KOPT-K1 (cell line): ENCODE data around the gene PADI4.

Experiments
- H3K27ac ChIP-seq: fragments of 200-600 bp; sonication (generic); 2 replicates; pipeline ENCODE4 v1.5.1; 2016; ENCODE audit warnings: antibody characterized with exemption, mild to moderate bottlenecking, low read depth, low read length; ENCODE audit not compliant: poor library complexity, severe bottlenecking
- H3K36me3 ChIP-seq: fragments of 200-600 bp; sonication (generic); 2 replicates; pipeline ENCODE4 v1.5.1; 2017; ENCODE audit warnings: antibody characterized with exemption, mild to moderate bottlenecking, low read length, moderate library complexity; ENCODE audit not compliant: insufficient read depth
- H3K9me3 ChIP-seq: fragments of 200-600 bp; sonication (generic); 2 replicates; pipeline ENCODE4 v1.5.1; 2017; ENCODE audit warnings: antibody characterized with exemption, low read length, mild to moderate bottlenecking; ENCODE audit not compliant: insufficient read depth, poor library complexity, severe bottlenecking

The PADI4 gene

GRCh38 chr1:17296086-17296485 lies 11.9 kb upstream of the PADI4 start:
- Histone ChIP-seq H3K36me3 (no peaks in the 10 kb centered on the region), H3K27ac (no peak overlapping the region), H3K9me3 (peaks cover 4% of the 10 kb centered on the region)

- H3K9me3 ChIP-seq: peaks cover 21% of the 10 kb centered on the region
- no peaks in the 10 kb centered on the region for H3K36me3 ChIP-seq
- no peak overlapping the region for H3K27ac ChIP-seq
These were observed 10.0 kb upstream of the PADI4 start for GRCh38 chr1:17297991-17298390.

GRCh38 chr1:17301767-17302166 lies 6.2 kb upstream of the PADI4 start:
- H3K27ac ChIP-seq: no peak overlapping the region
- H3K36me3 ChIP-seq: no peaks in the 10 kb centered on the region
- peaks cover 21% of the 10 kb centered on the region for H3K9me3 ChIP-seq

GRCh38 chr1:17304151-17304825 lies 3.7 kb upstream of the PADI4 start:
- Histone ChIP-seq H3K27ac (no peak overlapping the region), H3K36me3 (no peaks in the 10 kb centered on the region), H3K9me3 (peaks cover 21% of the 10 kb centered on the region)

- Histone ChIP-seq H3K9me3 (peaks cover 21% of the 10 kb centered on the region), H3K27ac (no peak overlapping the region), H3K36me3 (no peaks in the 10 kb centered on the region)
These were observed 3.2 kb upstream of the PADI4 start for GRCh38 chr1:17304826-17305175.

- Histone ChIP-seq H3K9me3 (peaks cover 21% of the 10 kb centered on the region), H3K36me3 (no peaks in the 10 kb centered on the region), H3K27ac (no peak overlapping the region)
These were observed 2.4 kb upstream of the PADI4 start for GRCh38 chr1:17305576-17306095.

GRCh38 chr1:17306407-17306806 lies 1.6 kb upstream of the PADI4 start:
- no peak overlapping the region for H3K27ac ChIP-seq
- H3K36me3 ChIP-seq: no peaks in the 10 kb centered on the region
- H3K9me3 ChIP-seq: peaks cover 15% of the 10 kb centered on the region

GRCh38 chr1:17306921-17307320 lies 1.1 kb upstream of the PADI4 start:
- no peak overlapping the region for H3K27ac ChIP-seq
- H3K9me3 ChIP-seq: peaks cover 11% of the 10 kb centered on the region
- no peaks in the 10 kb centered on the region for H3K36me3 ChIP-seq

- H3K9me3 ChIP-seq: peaks cover 6% of the 10 kb centered on the region
- no peaks in the 10 kb centered on the region for H3K36me3 ChIP-seq
- no peak overlapping the region for H3K27ac ChIP-seq
These were observed 668 bp upstream of the PADI4 start for GRCh38 chr1:17307329-17307728.

GRCh38 chr1:17308593-17308992 lies 596 bp downstream of the PADI4 start:
- Histone ChIP-seq H3K9me3 (no peaks in the 10 kb centered on the region), H3K27ac (no peak overlapping the region), H3K36me3 (no peaks in the 10 kb centered on the region)

GRCh38 chr1:17309426-17310067 lies 1.6 kb downstream of the PADI4 start:
- Histone ChIP-seq H3K27ac (no peak overlapping the region), H3K9me3 (no peaks in the 10 kb centered on the region), H3K36me3 (no peaks in the 10 kb centered on the region)

GRCh38 chr1:17310068-17310640 lies 2.2 kb downstream of the PADI4 start:
- H3K9me3 ChIP-seq: no peaks in the 10 kb centered on the region
- H3K27ac ChIP-seq: no peak overlapping the region
- no peaks in the 10 kb centered on the region for H3K36me3 ChIP-seq

GRCh38 chr1:17313530-17314309 lies 5.7 kb downstream of the PADI4 start:
- H3K9me3 ChIP-seq: no peaks in the 10 kb centered on the region
- no peaks in the 10 kb centered on the region for H3K36me3 ChIP-seq
- no peak overlapping the region for H3K27ac ChIP-seq

- H3K27ac ChIP-seq: no peak overlapping the region
- H3K9me3 ChIP-seq: peaks cover under 1% of the 10 kb centered on the region
- no peaks in the 10 kb centered on the region for H3K36me3 ChIP-seq
These were observed 6.5 kb downstream of the PADI4 start for GRCh38 chr1:17314491-17314971.

- Histone ChIP-seq H3K9me3 (peaks cover 6% of the 10 kb centered on the region), H3K27ac (no peak overlapping the region), H3K36me3 (no peaks in the 10 kb centered on the region)
These were observed 7.6 kb downstream of the PADI4 start for GRCh38 chr1:17315542-17316130.
